Stimulated activated CD8-positive, alpha-beta memory T cell treated with anti-CD3 and anti-CD28 coated beads, Interleukin-12 subunit alpha, Interleukin-12 subunit beta, amount 100 ng/mL, for 24 hours (primary cell): ENCODE data around the gene SERPINB4.

ENCODE experiments used
- DNase-seq: peaks from one replicate; pipeline ENCODE4 v3.0.0-alpha.2; 2020; ENCODE audit errors: extremely low read depth

The SERPINB4 gene

DNA sequence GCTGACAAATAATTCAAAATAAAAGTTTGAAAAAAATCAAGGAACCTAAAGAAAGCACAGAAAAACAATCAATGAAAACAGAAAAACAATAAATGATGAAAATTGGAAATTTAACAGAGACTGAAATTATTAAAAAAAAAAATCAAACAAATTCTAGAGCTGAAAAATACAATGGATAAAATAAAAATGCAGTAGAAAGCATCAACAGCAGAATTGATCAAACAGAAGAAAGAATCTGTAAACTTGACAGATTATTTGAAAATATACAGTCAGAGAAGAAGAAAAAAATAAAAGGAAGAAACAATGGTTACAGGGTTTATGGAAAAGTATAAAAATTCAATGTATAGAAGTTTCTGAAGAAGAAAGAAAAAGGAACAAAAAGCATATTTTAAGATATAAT, 16.2 kb downstream of the SERPINB4 start:
- DNase-seq = no peak

DNA sequence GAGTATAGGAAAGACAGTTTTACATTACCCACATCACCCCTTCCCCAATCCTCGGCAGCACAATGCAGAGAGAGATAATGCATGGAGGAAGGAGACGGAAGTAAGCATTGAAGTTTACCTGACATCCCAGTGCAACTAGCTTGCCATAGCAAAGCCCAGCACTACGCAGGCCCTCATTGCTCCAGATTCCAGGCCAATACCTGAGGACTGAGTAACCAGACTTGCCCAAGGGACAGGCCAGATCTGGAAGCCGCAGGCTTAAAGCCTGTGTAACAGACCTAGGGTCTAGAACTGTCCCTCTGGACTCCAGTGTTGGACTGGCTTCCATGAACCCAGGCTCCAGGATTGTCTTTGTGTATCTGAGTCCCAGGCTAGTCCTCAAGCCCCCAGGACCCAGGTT, 17.6 kb downstream of the SERPINB4 start:
- no peak for DNase-seq

GRCh38 chr18:63624863-63625262, 19.2 kb downstream of the SERPINB4 start:
- DNase-seq = no peak

- DNase-seq = no peak
These were observed 24.4 kb downstream of the SERPINB4 start for GRCh38 chr18:63619661-63620060.

GRCh38 chr18:63617915-63618234, 26.2 kb downstream of the SERPINB4 start:
- DNase-seq = no peak

DNA sequence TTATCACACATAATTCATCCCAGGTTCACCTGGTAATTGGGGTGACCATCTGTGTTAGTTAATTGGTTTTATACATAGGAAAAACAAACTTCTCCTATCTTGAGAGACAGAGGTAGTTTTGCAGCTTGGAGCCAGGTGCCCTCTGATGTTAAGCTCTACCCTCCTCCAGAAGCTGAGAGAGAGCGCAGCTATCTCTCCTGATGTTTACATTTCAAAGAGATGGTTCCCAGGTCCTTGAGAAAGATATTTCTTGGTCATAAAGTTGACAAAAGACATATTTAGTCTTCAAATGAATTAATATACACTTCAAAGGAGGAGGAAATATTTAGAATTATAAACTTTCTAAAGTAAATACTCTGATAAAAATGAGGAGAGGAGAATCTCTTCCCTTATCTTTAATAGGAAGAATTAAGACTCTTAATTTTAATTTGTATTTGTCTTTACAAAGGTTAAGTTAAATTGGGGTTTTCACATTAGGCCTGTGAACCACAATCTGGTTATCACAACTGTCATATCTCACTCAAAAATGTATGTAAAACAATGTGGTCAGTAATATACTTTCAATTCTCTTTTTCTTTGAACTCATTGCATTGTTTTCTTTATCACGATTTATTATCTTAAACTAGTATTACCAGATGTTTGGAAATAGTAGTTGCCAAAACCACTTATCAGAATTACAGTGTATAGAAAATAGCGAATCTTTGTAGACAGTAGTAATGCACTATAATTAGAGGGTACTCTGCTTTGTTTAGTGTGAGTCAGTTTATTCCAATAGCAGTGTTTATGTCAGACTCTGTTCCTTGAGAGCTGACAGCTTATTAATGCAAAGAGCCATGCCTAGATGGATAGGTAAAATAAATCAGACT, 26.8 kb downstream of the SERPINB4 start:
- no peak for DNase-seq

DNA sequence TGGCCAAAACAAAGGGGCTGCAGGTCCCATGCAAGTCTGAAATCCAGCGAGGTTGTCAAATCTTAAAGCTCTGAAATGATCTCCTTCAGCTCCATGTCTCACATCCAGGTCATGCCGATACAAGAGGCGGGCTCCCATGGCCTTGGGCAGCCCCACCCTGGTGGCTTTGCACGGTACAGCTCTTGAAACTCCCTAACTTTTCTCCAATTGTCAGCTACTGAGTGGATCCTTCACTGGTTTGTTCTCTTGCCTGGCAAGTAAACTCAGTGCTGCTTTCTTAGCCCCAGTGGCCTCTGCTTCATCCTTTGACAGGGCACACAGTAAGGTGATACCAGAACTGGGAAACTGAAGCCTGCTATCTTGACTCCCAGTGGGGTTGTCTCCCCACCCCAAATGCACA, 30.6 kb downstream of the SERPINB4 start:
- DNase-seq = no peak

- no peak for DNase-seq
These were observed 37.5 kb downstream of the SERPINB4 start for GRCh38 chr18:63606526-63606925.

GRCh38 chr18:63604791-63605567, 39.1 kb downstream of the SERPINB4 start:
- no peak for DNase-seq

GRCh38 chr18:63603772-63604171, 40.3 kb downstream of the SERPINB4 start:
- DNase-seq = no peak

DNA sequence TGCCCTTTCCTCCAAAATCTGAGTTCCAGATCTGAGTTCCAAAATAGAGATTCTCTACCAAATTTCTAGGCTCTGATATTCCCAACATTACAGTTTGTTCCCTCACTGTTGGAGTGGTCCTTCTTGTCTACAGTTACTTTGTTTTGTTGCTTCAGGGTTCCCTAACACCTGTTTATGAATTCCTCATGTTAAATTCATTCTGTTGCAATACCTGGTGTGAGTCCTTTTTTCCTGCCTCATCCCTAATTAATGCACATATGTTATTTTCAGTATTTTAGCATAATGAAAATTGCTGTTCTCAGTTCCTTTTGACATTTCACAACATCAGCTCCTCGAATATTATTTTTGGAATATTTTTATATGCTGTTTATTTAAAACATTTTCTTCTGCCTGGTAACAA, 40.7 kb downstream of the SERPINB4 start:
- no peak for DNase-seq

GRCh38 chr18:63596964-63597363, 47.1 kb downstream of the SERPINB4 start:
- no peak for DNase-seq

GRCh38 chr18:63592471-63592870, 51.6 kb downstream of the SERPINB4 start:
- DNase-seq = no peak

GRCh38 chr18:63591725-63592124, 52.3 kb downstream of the SERPINB4 start:
- no peak for DNase-seq

- DNase-seq = no peak
These were observed 52.9 kb downstream of the SERPINB4 start for GRCh38 chr18:63590966-63591695.

- DNase-seq = no peak
These were observed 53.7 kb downstream of the SERPINB4 start for GRCh38 chr18:63590373-63590772.

GRCh38 chr18:63588909-63589308, 55.1 kb downstream of the SERPINB4 start:
- no peak for DNase-seq
